ENCODE measurements around the gene CFP.

CFP gene

GRCh38 chrX:47644557-47645091 is 14.9 kb upstream of the CFP start:
- Histone ChIP-seq H3K4me3 (ENCODE audit: low read length) (no peak overlapping the region), H3K27me3 (ENCODE audit: control insufficient read depth, low read length) (no peaks in the 10 kb centered on the region), H3K9me2 (replicated peaks; ENCODE audit: control insufficient read depth, low read length) (no peaks in the 10 kb centered on the region), H3K9me3 (ENCODE audit: control insufficient read depth, insufficient read depth, low read length) (no peaks in the 10 kb centered on the region), H3K4me1 (ENCODE audit: control insufficient read depth, low read length) (peaks cover 12% of the 10 kb centered on the region), H4K20me1 (ENCODE audit: control insufficient read depth, insufficient read depth, low read depth, low read length) (no peaks in the 10 kb centered on the region), H3K79me2 (ENCODE audit: control insufficient read depth, low read length) (peaks cover 40% of the 10 kb centered on the region), H3K36me3 (ENCODE audit: control insufficient read depth, low read length) (peaks cover 34% of the 10 kb centered on the region), H3K27ac (ENCODE audit: low read depth, low read length) (no peak overlapping the region), H3F3A (ENCODE audit: control insufficient read depth, insufficient read depth) (no peaks in the 10 kb centered on the region), H3K4me2 (ENCODE audit: low read length) (no peak overlapping the region)
- TF ChIP-seq EZH2phosphoT487 (IDR thresholded peaks at IDR 0.05; ENCODE audit: borderline replicate concordance, low read length) = no peak
- no peak for TF ChIP-seq CTCF (IDR thresholded peaks at IDR 0.05; ENCODE audit: low read depth, low read length, poor library complexity, severe bottlenecking)

GRCh38 chrX:47643926-47644325 is 14.2 kb upstream of the CFP start:
- Histone ChIP-seq H3K36me3 (ENCODE audit: control insufficient read depth, low read length) (peaks cover 35% of the 10 kb centered on the region), H3K27me3 (ENCODE audit: control insufficient read depth, low read length) (no peaks in the 10 kb centered on the region), H3K27ac (ENCODE audit: low read depth, low read length) (no peak overlapping the region), H3K9me3 (ENCODE audit: control insufficient read depth, insufficient read depth, low read length) (no peaks in the 10 kb centered on the region), H3K4me2 (ENCODE audit: low read length) (no peak overlapping the region), H3K4me3 (ENCODE audit: low read length) (no peak overlapping the region), H3K79me2 (ENCODE audit: control insufficient read depth, low read length) (peaks cover 33% of the 10 kb centered on the region), H4K20me1 (ENCODE audit: control insufficient read depth, insufficient read depth, low read depth, low read length) (no peaks in the 10 kb centered on the region), H3K4me1 (ENCODE audit: control insufficient read depth, low read length) (peaks cover 9% of the 10 kb centered on the region), H3F3A (ENCODE audit: control insufficient read depth, insufficient read depth) (no peaks in the 10 kb centered on the region), H3K9me2 (replicated peaks; ENCODE audit: control insufficient read depth, low read length) (no peaks in the 10 kb centered on the region)
- TF ChIP-seq CTCF (IDR thresholded peaks at IDR 0.05; ENCODE audit: low read depth, low read length, poor library complexity, severe bottlenecking) (no peak), EZH2phosphoT487 (IDR thresholded peaks at IDR 0.05; ENCODE audit: borderline replicate concordance, low read length) (no peak)

GRCh38 chrX:47638816-47639215 is 9.1 kb upstream of the CFP start:
- Histone ChIP-seq H3F3A (ENCODE audit: control insufficient read depth, insufficient read depth) (no peaks in the 10 kb centered on the region), H3K36me3 (ENCODE audit: control insufficient read depth, low read length) (peaks cover 34% of the 10 kb centered on the region), H3K9me2 (replicated peaks; ENCODE audit: control insufficient read depth, low read length) (no peaks in the 10 kb centered on the region), H3K4me2 (ENCODE audit: low read length) (no peak overlapping the region), H3K4me1 (ENCODE audit: control insufficient read depth, low read length) (no peaks in the 10 kb centered on the region), H3K27ac (ENCODE audit: low read depth, low read length) (no peak overlapping the region), H3K79me2 (ENCODE audit: control insufficient read depth, low read length) (no peaks in the 10 kb centered on the region; the same call in 1 of the 2 replicates), H3K4me3 (ENCODE audit: low read length) (no peak overlapping the region), H4K20me1 (ENCODE audit: control insufficient read depth, insufficient read depth, low read depth, low read length) (no peaks in the 10 kb centered on the region), H3K9me3 (ENCODE audit: control insufficient read depth, insufficient read depth, low read length) (no peaks in the 10 kb centered on the region), H3K27me3 (ENCODE audit: control insufficient read depth, low read length) (no peaks in the 10 kb centered on the region)
- no peak for TF ChIP-seq CTCF (IDR thresholded peaks at IDR 0.05; ENCODE audit: low read depth, low read length, poor library complexity, severe bottlenecking)
